HG02852 (cell line): ENCODE data around the gene UBE2J2.

Source experiments
- ATAC-seq: cut with Tn5 transposase; IDR thresholded peaks from one replicate; pipeline ENCODE4 v1.9.1; 2021; ENCODE audit warnings: mild to moderate bottlenecking, moderate library complexity; ENCODE audit not compliant: unreplicated experiment

The UBE2J2 gene

DNA sequence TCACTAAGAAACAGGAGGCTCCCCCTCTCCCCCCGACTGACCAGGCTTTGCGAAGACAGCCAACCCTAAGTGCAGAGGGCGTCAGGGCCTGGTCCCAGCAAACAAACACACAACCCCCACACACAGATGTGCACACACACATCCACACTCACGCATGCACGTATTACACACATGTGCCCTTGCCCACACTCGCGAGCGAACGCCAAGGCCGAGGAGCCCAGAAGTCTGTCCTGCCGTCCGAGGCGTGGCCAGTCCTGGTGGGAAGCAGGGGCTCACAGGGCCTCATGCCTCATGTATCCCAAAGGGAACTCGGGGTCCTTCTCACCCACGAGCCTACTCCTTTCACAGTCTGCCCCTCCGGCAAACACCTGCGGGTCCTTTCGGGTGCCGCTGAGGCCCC is 43.9 kb downstream of the UBE2J2 start:
- no peak for ATAC-seq

DNA sequence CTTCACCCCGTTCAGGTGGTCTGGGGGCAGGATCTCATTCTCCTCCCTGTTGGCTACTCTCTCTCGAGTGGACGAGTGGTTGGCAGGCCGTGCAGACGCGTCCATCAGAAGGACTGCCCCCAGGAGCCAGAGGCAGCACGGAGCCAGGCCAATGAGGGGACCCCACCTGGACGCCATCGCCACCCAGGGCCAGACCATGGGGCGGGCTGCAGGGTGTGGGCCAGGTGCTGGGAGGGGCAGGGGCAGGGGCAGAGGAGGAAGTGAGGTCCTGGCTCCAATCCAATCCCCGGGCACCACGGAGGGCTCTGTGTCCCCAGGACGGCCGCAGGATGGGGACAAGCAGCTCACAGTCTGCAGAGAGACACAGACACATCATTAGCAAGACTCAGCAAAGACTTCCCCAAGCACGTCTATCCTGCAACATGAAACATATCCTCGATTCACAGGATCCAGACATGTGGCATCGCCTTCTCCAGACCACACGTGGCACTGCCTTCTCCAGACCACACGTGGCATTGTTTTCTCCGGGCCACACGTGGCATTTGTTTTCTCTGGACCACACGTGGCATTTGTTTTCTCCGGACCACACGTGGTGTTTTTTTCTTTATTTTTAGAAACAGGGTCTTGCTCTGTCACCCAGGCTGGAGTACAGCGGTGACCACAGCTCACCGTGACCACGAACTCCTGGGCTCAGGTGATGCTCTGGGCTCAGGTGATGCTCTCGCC is 44.9 kb downstream of the UBE2J2 start:
- no peak for ATAC-seq

DNA sequence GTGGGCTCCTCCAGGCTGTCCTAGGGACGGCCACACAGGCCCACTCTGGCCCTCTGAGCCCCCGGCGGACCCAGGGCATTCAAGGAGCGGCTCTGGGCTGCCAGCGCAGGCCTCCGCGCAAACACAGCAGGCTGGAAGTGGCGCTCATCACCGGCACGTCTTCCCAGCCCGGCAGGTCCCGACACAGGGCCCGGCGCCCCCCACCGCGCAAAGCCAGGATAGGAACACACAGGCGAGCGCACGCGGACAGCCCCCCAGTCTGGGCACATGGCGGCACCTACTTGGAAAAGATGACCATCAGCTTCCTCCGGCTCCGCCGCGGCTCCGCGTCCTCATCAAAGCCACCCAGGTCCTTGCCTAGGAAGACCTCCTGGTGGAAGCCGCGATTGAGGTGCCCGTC is 45.5 kb downstream of the UBE2J2 start:
- ATAC-seq = no peak

DNA sequence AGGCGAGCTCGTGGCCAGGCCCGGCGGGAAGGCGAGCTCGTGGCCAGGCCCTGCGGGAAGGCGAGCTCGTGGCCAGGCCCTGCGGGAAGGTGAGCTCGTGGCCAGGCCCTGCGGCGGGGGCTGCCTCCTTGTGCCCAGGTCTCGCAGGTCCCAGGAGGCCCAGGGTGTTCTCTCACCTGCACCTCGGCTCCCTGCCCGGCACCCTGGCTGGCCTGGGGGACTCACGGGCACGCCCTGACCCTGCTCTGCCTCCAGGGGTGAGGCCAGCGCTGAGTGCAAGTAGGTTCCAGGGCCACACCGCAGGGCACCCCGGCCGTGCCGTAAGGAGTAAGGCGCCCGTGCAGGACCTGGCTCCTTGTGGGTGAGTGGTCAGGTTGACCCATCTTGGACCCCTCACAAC is 46.3 kb downstream of the UBE2J2 start:
- ATAC-seq = no peak

DNA sequence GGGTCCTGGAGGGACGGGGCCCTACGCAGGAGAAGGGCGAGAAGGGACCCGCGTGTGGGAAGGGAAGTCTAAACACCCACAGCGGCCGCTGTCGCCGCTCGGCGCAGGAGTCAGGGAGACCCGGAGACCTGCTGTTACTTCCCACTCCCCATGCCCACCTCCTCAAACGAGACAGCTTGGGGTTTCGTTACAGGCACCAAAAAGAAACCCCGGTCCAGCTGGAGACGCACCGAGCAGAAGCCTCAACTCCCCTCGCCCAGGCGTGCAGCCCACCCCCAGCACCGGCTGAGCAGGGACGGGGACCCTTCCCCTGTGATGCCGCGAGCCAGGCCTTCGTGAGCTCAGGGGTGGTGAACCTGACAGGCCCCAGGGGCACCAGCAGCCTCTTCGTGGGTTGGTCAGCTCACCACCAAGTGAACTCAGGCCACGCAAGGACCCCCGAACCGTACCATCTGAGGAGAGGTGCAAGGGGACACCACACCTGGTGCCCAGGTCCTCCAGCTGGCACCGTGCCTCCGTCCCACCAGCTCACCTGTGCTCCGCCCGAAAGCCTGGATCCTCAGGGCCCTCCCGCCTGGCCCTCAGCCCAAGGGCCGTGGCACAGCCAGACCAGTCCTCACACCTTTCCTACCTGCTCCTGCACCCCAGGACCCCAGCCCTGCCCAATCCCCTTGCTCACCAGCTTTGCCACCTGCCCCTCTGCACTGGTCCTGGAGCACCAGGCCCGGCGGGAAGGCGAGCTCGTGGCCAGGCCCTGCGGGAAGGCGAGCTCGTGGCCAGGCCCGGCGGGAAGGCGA is 46.9 kb downstream of the UBE2J2 start:
- ATAC-seq = no peak

DNA sequence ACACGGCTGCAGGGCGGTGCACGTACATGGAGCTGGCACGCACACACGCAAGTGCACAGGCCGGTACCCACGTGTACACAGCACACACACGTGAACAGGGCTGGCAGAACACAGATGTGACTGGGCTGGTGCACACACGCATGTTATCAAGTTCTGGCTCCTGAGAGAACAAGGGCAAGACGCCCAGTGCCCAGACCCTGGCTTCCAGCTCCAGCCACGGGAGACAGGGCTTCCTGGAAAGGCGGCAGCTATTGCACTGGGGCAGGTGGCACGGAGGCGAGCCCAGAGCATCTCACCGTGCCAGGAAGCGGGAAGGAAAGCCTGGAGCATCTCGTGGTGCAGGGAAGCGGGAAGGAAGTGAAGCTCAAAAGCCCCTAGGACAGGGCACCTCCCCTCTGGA is 47.7 kb downstream of the UBE2J2 start:
- ATAC-seq = no peak

DNA sequence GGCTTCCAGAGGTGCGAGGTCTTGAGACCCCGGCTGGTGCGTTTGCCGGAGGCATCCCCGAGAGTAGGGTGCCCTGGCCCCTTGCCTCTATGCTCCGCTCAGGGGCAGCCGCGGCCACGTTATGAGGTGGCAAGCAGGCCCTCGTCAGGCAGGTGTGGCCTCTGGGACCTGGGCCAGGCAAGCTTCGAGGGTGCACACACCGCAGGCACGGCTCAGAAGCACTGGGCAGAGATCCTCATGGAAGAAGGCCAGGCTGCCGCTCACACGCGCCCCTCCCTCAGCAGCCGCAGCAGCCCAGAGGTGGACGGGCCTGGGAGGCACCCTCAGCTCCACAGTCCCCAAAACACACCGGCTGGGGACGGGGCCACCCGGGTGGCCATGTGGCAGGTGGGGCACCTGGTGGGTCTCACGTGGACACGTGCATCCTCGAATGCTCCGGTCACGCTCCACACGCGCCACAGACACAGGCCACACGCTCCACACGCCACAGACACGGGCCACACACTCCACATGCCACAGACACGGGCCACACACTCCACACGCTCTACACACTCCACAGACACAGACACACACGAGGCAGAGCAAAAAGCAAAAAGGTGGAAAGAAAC is 48.3 kb downstream of the UBE2J2 start:
- ATAC-seq = no peak

DNA sequence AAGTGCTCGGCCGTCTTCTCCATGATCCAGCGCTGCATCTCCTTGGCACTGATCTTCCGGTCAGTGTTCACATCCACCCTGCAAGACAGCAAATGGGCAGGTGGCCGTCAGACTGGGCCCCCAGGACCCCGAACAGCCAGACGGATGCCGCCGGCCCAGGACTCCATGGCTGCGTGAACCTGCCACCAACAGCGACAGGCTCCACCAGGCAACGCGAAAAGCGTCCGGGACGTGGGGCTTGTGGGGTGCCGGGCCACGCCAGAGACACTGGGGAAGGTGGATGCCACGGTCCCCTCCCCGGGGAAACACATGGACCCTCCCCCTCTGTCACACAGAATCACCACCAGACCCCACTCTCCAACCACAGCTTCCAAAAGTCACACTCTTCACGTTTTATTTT is 49.8 kb downstream of the UBE2J2 start:
- no peak for ATAC-seq

DNA sequence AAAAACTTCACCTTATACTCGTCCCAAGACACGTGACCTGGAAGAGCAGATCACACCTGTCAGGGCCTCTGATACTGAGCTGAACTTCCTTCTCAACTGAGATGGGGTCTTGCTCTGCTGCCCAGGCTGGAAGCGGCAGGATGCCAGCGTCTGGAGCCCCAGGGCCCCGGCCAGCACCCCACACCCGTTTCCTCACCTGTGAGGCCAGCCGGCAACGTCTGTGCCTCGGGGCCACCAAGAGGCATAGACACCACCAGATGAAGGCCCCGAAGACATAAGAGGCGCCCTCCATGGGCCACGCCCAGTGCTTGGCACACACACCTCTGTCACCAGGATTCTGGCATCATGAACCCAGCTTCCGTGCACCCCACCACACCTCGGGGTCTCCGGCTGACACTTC is 50.3 kb downstream of the UBE2J2 start:
- ATAC-seq = no peak

DNA sequence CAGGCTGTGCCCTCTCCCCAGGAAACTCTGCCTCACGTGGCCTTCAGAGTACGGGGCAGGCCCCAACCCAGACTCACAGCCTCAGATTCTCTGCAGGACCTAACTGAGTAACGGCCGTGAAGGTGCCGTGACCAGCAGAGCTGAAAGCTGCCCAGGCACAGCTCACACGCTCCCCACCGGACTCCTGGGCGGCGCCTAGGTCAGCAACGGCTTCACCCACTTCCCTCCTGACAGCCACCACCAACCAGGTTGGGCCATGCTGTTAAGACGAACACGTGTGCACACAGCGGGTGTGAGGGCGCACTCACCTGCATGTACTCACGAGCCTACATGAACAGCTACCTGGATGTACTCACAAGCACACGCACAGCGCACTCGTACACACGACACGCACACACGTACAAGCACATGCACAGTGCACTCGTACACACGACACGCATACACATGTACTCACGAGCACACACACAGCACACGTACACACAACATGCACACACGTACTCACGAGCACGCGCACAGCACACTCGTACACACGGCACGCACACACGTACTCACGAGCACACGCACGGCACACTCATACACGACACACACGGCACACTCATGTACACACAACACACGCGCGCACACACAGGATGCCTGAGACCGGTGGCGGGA is 51.0 kb downstream of the UBE2J2 start:
- no peak for ATAC-seq

DNA sequence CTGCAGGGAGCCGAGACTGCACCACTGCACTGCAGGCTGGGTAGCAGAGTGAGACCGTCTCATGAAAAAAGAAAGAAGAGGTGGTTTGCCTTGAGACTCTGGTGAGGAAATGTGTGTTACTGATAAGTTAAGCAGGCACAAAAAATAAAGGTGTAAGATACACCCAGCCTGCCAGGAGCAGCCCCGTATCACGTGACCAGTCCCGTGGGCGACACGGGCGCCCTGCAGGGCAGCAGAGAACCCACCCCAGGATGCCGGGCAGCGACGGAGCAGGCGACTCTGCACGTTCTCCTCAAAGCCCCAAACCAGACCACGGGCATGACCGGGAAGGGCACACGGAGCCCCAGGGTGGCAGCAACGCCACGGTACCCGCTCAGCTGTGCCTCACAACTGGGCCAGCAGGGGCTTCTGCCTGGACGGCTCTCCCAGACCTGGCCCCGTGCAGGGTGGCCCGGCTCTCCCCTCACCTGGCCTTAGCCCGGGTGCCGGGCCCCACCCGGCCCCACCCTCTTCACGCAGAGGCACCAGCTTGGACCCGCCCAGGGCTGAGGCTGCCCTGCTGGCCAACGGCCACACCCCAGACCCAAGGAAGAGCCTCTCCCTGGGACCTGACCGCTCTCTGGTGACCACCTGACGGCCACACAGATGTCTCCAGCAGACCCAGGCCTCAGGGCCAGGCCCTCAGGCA is 51.6 kb downstream of the UBE2J2 start:
- ATAC-seq = no peak

DNA sequence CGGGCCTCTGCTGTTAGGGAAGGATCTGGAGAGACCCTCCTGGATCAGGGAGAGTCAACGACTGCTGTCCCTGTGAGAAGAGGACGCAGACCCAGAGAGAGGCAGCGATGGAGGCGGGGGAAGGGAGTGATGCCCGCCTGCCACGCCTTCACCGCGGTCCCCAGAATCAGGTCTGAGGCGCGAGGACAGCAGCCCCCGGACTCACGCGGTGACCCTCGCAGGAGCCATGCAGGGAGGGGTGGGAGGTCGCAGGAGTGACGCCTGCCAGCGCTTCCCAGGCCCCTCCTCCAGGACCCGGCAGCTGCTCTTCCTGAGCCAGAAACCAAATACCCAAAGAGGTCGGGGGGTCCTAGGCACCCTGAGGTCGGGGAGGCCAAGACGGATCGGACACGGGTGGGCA is 53.5 kb downstream of the UBE2J2 start:
- ATAC-seq = no peak

DNA sequence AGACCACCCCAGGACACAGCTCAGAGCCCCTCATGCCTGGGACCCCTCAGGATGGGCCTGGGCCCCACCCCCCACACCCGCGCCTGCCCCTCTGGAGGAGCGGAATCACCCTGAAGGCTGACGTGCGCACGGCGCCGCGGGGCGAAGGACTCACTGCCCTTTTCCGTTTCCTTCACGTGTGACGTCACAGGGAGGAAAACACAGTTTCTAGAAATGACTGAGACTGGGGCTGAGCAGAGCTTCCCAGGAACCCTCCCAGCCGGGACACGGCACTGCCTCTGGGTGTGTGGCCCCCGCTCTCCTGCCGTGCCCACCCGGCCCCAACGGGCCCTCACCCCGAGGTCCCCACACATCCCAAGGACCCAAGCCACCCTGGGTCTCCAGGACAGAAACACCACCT is 54.3 kb downstream of the UBE2J2 start:
- no peak for ATAC-seq

DNA sequence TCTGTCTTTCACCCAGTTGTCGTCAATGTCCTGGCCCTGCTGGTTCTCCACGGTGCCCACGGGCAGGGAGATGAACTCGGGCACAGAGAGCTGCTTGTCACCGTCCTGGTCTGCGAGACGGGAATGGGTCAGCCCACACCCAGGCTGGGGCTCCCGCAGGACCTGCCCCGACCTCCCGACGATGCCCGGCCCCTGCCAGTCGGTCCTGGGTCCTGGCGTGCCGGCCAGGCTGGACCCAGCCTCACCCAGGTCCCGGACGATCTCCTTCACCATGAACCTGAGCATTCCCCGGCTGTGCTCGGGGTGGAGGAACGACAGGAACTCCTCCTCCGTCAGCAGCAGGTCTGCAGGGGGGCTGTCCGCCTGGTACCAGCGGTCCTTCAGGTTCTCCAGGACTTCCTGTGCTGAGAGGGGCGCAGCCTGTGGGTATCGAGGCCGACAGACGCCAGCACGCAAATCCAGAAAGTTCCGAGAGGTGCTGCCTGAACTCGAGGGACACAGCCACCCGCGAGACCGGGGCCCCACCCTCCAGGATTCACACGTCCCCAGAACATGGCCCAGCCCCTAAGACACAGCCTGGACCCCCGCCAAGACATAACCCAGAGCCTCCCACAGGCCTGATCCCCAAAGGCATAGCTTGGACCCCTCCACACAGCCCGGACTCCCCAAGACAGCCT is 55.0 kb downstream of the UBE2J2 start:
- ATAC-seq = no peak

DNA sequence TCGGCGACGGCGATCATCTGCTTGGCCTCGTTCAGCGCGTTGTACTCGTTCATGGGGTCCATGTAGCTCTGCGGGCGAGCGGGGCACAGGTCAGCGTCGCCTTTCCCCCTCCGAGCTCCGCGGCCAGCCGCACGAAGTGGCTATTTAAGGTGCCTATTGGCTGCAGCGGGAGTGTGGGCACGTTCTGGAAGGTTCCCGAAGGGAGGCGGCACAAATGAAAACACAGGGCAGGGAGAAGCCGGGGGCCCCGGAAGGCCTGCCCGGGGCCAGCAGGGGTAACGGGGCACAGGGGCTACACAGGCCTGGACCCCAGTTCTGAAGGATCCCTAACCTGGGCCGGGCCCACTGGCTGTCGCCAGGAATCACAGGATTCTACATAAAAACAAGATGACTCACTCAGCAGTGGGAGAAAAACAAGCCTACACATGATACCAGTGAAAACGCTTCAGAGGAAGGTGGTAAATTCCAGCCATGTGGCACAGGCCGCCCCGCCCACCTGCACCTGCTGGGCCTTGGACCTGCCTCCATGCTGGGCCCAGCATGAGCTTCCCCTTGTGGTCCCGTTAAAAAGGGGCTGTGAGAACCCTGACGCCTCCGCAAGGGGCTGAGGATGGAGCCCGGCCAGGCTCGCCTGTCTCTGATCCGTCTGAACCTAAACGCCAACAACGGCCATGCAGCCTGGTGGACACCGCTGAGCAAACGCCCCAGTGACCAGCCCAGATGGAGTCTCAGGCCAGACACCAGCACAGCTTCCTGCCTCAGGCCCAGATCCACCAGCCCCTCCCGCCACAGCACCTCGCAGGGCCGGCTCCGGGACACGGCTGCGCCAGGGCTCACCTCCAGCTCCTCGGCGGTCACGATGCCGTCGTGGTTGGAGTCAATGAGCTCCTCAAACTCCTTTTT is 55.8 kb downstream of the UBE2J2 start:
- no peak for ATAC-seq

DNA sequence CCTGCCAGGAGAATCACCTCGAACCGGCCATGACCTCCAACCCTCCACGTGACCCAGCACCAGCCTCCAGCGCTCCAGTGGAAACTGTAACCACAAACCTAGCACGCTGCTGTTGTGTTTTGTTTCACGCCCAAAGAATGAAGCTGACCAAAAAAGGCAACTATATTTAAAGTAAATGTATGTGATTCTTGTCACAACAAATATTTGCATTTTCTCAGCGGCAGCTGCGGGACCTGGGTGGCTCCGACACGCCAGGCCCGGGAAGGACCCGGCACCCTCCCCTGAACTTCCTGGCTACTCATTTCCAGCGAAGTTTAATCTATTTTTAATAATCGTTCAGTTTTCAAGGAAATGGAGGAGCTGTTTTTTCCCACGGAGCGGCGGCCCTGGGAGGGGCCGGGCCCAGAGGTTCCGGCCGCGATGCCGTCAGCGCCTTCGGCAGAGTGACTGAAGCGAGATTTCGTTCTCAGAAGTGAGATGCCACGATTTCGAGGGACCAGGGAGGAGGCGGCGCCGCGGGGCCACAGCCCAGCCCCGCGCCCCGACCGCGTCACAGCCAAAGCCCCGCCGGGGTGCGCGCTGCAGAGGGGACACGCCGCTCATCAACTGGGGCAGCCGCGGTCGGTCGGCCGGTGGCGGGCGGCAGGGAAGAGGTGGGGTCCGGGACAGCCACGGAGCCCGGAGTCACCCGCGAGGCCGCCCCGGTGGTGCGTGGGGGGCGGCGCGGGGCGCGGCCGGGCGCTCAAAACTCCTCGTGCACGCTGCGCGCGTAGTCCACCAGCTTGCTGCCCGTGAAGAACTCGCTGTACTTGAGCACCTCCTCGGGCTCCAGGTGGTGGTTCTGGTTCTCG is 56.7 kb downstream of the UBE2J2 start:
- no peak for ATAC-seq

DNA sequence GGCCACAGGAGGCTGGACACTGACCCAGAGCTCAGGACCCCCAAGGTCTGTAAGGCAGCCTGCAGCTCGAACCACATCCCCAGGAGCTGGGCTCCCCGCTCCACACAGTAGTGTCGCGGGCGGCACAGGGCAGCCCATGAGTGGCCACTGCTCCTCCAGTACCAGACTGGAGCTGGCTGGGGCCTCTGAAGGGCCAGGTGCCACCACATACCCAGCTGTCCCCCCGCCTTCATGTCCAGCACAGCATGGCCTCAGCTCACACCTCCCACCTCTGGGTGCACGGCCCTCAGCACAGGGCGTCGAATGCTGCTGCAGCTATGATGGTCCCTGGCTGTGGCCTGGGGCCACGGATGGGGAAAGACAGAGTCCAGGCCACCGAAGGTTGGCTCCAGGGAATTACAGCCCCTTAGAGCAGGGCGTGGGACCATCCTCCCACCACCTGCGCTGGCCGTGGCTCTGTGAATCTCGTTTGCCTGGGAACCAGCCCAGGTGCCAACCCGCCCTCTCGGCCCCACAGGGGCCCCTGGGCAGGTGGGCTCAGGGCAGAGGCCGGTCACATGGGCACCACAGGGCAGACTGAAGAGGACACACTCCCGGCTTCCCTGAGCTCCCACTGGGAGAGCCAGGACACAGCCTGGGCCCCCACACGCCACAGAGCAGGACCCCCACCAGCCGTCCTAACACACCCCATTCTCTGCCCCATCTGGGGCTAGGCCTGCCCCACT is 57.6 kb downstream of the UBE2J2 start:
- ATAC-seq = no peak
